ENCODE data around the gene SGPP2.

SGPP2 gene

DNA sequence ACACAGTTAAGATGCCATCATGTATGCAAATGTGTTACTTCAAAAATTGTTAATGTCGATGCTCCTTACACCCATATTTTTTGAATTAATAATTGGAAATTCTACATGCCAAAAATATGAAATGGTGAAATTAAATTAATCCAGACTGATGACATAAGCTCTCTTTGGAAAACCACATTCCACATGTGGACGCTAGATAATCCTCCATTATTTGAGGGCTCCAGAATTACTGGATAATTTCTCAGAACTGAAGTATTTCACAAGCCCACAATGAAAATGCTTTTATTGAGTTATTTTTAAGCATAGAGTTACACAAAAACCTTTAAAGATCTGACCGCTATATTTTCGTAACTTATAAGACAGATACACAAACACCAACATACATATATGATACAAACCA lies 183.7 kb downstream of the SGPP2 start:
- Histone ChIP-seq H3K27ac (ENCODE audit: low read depth, low read length, severe bottlenecking) (no peak overlapping the region), H3K4me1 (ENCODE audit: control insufficient read depth, insufficient read depth, low read length, poor library complexity, severe bottlenecking) (no peaks in the 10 kb centered on the region), H3K4me3 (ENCODE audit: extremely low read depth, insufficient read depth, low read length, poor library complexity, severe bottlenecking) (no peak overlapping the region), H3K36me3 (ENCODE audit: control insufficient read depth, insufficient read depth, low read length) (peaks cover 39% of the 10 kb centered on the region), H3K9me3 (ENCODE audit: control insufficient read depth, low read length) (no peaks in the 10 kb centered on the region)
- WGBS, 2 experiments (ENCODE audit: insufficient coverage in 2 of 2) = no CpG with 5 or more reads among the region's 4 CpGs

DNA sequence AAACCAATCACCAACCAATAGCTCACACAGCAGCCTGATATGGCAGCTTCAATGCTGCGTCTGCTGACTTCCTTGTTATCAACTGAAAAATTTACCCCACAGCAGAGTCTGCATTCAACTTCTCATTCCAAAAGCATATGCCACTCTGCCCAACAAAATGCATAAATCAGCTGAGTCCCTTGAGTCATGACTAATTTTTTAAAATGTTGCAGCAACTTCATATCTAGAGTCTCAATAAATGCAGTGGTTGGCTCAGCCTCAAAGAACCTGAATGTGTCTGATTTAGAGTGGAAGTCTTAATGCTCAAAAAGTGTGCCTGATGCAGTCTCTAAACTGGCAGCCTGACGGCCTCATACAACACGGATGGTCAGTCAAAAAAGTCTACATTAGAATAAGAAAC lies 185.0 kb downstream of the SGPP2 start:
- H3K27ac ChIP-seq (ENCODE audit: low read depth, low read length, severe bottlenecking) = no peak overlapping the region
- H3K9me3 ChIP-seq (ENCODE audit: control insufficient read depth, low read length) = no peaks in the 10 kb centered on the region
- WGBS, 2 experiments (ENCODE audit: insufficient coverage in 2 of 2) = 44 to 83% methylated on average over 1 to 3 of the region's 3 CpGs
- H3K36me3 ChIP-seq (ENCODE audit: control insufficient read depth, insufficient read depth, low read length) = peaks cover 43% of the 10 kb centered on the region
- H3K4me3 ChIP-seq (ENCODE audit: extremely low read depth, insufficient read depth, low read length, poor library complexity, severe bottlenecking) = no peak overlapping the region
- no peaks in the 10 kb centered on the region for H3K4me1 ChIP-seq (ENCODE audit: control insufficient read depth, insufficient read depth, low read length, poor library complexity, severe bottlenecking)
